SK-N-SH (cell line): ENCODE results near the gene ITSN1. TPM values are rescaled to one million over a fixed set of nuclear protein-coding genes. Genes with fewer than 3 reads are reported as not detected.

Source experiments
- CTCF ChIA-PET: fragments of 300-600, 350-600 bp; formaldehyde crosslinking; extraction: SDS; loops from one replicate; lab custom pipeline; 2021; lab: Yijun Ruan, JAX
- POLR2A ChIA-PET: fragments of 350-600 bp; sonication (Branson Sonifier 250); formaldehyde crosslinking; extraction: SDS; loops from one replicate; lab custom pipeline; 2020; ENCODE audit warnings: antibody characterized with exemption, inconsistent platforms; lab: Yijun Ruan, JAX
- DNase-seq: peaks from one replicate; pipeline ENCODE4 v3.0.0; 2012
- H2AFZ ChIP-seq: fragments of 200-600 bp; sonication (generic); 2 replicates; pipeline ENCODE4 v1.8.1; 2016; ENCODE audit warnings: antibody characterized with exemption, mild to moderate bottlenecking, low read depth
- H3F3A ChIP-seq: fragments of 200-600 bp; sonication (generic); replicated peaks from 2 replicates; pipeline ENCODE3; 2016; ENCODE audit warnings: antibody characterized with exemption, mild to moderate bottlenecking; ENCODE audit not compliant: insufficient read depth
- H3K27ac ChIP-seq, 2 experiments: fragments of 200-500 bp in 1 of 2; fragments of 200-600 bp in 1 of 2; sonication (Bioruptor generic) in 1 of 2; sonication (generic), shearing (Covaris generic) in 1 of 2; 2 replicates each; pipeline versions ENCODE4 v1.5.1 to v1.6.1; 2014 to 2016; ENCODE audit warnings: low read depth in 2 of 2, inconsistent platforms in 1 of 2, low read length in 1 of 2, mild to moderate bottlenecking in 1 of 2, mixed read lengths in 1 of 2
- H3K27me3 ChIP-seq: fragments of 200-600 bp; sonication (generic), shearing (Covaris generic); 2 replicates; pipeline ENCODE4 v1.6.1; 2016; ENCODE audit warnings: mixed run types; ENCODE audit not compliant: insufficient read depth
- H3K36me3 ChIP-seq, 2 experiments: fragments of 200-500 bp in 1 of 2; fragments of 200-600 bp in 1 of 2; sonication (Bioruptor generic) in 1 of 2; sonication (generic) in 1 of 2; replicated peaks in 1 of 2; 2 replicates each; pipeline versions ENCODE3 to v1.5.1; 2014 to 2016; ENCODE audit warnings: low read length in 1 of 2, mild to moderate bottlenecking in 1 of 2; ENCODE audit not compliant: insufficient read depth in 2 of 2, control insufficient read depth in 1 of 2
- H3K4me1 ChIP-seq, 2 experiments: fragments of 200-500 bp in 1 of 2; fragments of 200-600 bp in 1 of 2; sonication (Bioruptor generic) in 1 of 2; sonication (generic), shearing (Covaris generic) in 1 of 2; 2 replicates each; pipeline versions ENCODE4 v1.5.1 to v1.6.1; 2014 to 2016; ENCODE audit warnings: low read depth in 1 of 2, low read length in 1 of 2, mixed run types in 1 of 2; ENCODE audit not compliant: insufficient read depth in 2 of 2, control insufficient read depth in 1 of 2
- H3K4me2 ChIP-seq: fragments of 200-600 bp; sonication (generic), shearing (Covaris generic); 2 replicates; pipeline ENCODE4 v1.6.1; 2017; ENCODE audit warnings: mixed run types
- H3K4me3 ChIP-seq, 2 experiments: fragments of 200-500 bp in 1 of 2; fragments of 200-600 bp in 1 of 2; sonication (Bioruptor generic) in 1 of 2; sonication (generic), shearing (Covaris generic) in 1 of 2; 2 replicates each; pipeline versions ENCODE4 v1.5.1 to v1.8.1; 2014 to 2016; ENCODE audit warnings: low read depth in 2 of 2, inconsistent platforms in 1 of 2, low read length in 1 of 2, mild to moderate bottlenecking in 1 of 2, mixed read lengths in 1 of 2, moderate library complexity in 1 of 2
- H3K79me2 ChIP-seq: fragments of 200-600 bp; sonication (generic); 2 replicates; pipeline ENCODE4 v1.8.1; 2017; ENCODE audit warnings: mild to moderate bottlenecking; ENCODE audit not compliant: insufficient read depth
- H3K9ac ChIP-seq: fragments of 200-600 bp; sonication (generic); 2 replicates; pipeline ENCODE4 v1.6.1; 2017; ENCODE audit warnings: mixed run types
- H3K9me2 ChIP-seq: fragments of 200-600 bp; sonication (generic); 2 replicates; pipeline ENCODE4 v1.6.1; 2017; ENCODE audit warnings: mixed run types
- H3K9me3 ChIP-seq: fragments of 200-600 bp; sonication (generic); 2 replicates; pipeline ENCODE4 v1.6.1; 2017; ENCODE audit warnings: mixed run types, mild to moderate bottlenecking, moderate library complexity
- H4K20me1 ChIP-seq: fragments of 200-600 bp; sonication (generic); 2 replicates; pipeline ENCODE4 v1.6.1; 2017; ENCODE audit warnings: mild to moderate bottlenecking, mixed run types; ENCODE audit not compliant: insufficient read depth
- ELF1 ChIP-seq: IDR thresholded peaks from 2 replicates; pipeline ENCODE4 v1.4.0; 2012
- EZH2phosphoT487 ChIP-seq: fragments of 200-600 bp; sonication (generic); IDR thresholded peaks from 2 replicates; pipeline ENCODE4 v1.6.1; 2017; ENCODE audit warnings: low read depth, mixed run types, mild to moderate bottlenecking, antibody characterized with exemption, moderate library complexity, borderline replicate concordance
- FOSL2 ChIP-seq: IDR thresholded peaks from 2 replicates; pipeline ENCODE4 v1.4.0; 2012; ENCODE audit warnings: low read depth, mild to moderate bottlenecking, moderate library complexity, borderline replicate concordance
- FOXM1 ChIP-seq: IDR thresholded peaks from 2 replicates; pipeline ENCODE4 v1.4.0; 2012; ENCODE audit warnings: low read depth, mild to moderate bottlenecking
- GATA2 ChIP-seq: sonication (generic); formaldehyde crosslinking; IDR thresholded peaks from 2 replicates; pipeline ENCODE4 v1.5.0; 2020; ENCODE audit warnings: mild to moderate bottlenecking, missing genetic modification reagents
- IRF3 ChIP-seq: fragments of 150-350 bp; IDR thresholded peaks from 2 replicates; pipeline ENCODE4 v1.6.1; 2016; ENCODE audit warnings: mild to moderate bottlenecking, low read depth, low read length
- MEF2A ChIP-seq: IDR thresholded peaks from 2 replicates; pipeline ENCODE4 v1.4.0; 2012; ENCODE audit warnings: low read depth, borderline replicate concordance
- MXI1 ChIP-seq: IDR thresholded peaks from 2 replicates; pipeline ENCODE4 v1.6.1; 2012; ENCODE audit warnings: mild to moderate bottlenecking, low read depth, low read length, improper control_type of control experiment
- NFIC ChIP-seq: IDR thresholded peaks from 2 replicates; pipeline ENCODE4 v1.4.0; 2012; ENCODE audit warnings: borderline replicate concordance
- POLR2AphosphoS5 ChIP-seq: IDR thresholded peaks from 2 replicates; pipeline ENCODE4 v1.6.1; 2012; ENCODE audit warnings: low read depth, low read length
- RAD21 ChIP-seq: IDR thresholded peaks from 2 replicates; pipeline ENCODE4 v1.6.1; 2012; ENCODE audit warnings: mild to moderate bottlenecking, low read length
- RCOR1 ChIP-seq: fragments of 150-350 bp; IDR thresholded peaks from 2 replicates; pipeline ENCODE4 v1.6.1; 2017; ENCODE audit warnings: antibody characterized with exemption, low read length
- REST ChIP-seq: IDR thresholded peaks from 2 replicates; pipeline ENCODE4 v1.6.1; 2012; ENCODE audit warnings: mild to moderate bottlenecking, low read depth, low read length, moderate library complexity
- RFX5 ChIP-seq: IDR thresholded peaks from 2 replicates; pipeline ENCODE4 v1.6.1; 2012; ENCODE audit warnings: mild to moderate bottlenecking, improper control_type of control experiment, low read length
- RXRA ChIP-seq: IDR thresholded peaks from 2 replicates; pipeline ENCODE4 v1.4.0; 2012; ENCODE audit warnings: low read depth, mild to moderate bottlenecking, borderline replicate concordance
- SIN3A ChIP-seq: IDR thresholded peaks from 2 replicates; pipeline ENCODE4 v1.6.1; 2012; ENCODE audit warnings: low read depth, mild to moderate bottlenecking, low read length, moderate library complexity, borderline replicate concordance
- TAF1 ChIP-seq: IDR thresholded peaks from 2 replicates; pipeline ENCODE4 v1.6.1; 2012; ENCODE audit warnings: low read depth, mild to moderate bottlenecking, low read length, moderate library complexity, borderline replicate concordance
- TCF12 ChIP-seq: IDR thresholded peaks from 2 replicates; pipeline ENCODE4 v1.4.0; 2012
- TEAD4 ChIP-seq: IDR thresholded peaks from 2 replicates; pipeline ENCODE4 v1.4.0; 2012; ENCODE audit warnings: mild to moderate bottlenecking, borderline replicate concordance; ENCODE audit not compliant: insufficient read depth
- YY1 ChIP-seq: IDR thresholded peaks from 2 replicates; pipeline ENCODE4 v1.4.0; 2012; ENCODE audit warnings: low read depth, mild to moderate bottlenecking
- ZBTB33 ChIP-seq: IDR thresholded peaks from 2 replicates; pipeline ENCODE4 v1.4.0; 2012; ENCODE audit warnings: low read depth, borderline replicate concordance
- WGBS: methylation state at CpG from one replicate; pipeline ENCODE4 v1.1.6; 2017; ENCODE audit warnings: low lambda C conversion rate; 5-methylcytosine and 5-hydroxymethylcytosine counted together
- polyA plus RNA-seq, 3 experiments: library from polyadenylated mRNA; depleted of rRNA; stranded (reverse); fragments of >200 nt; gene quantifications; 2 replicates each; pipeline ENCODE4 v1.2.3, GENCODE V29; 2012

Gene ITSN1
- polyA plus RNA-seq, 1 of the 3 experiments (the other 2 are of a cell fraction): 27.8 TPM

- no peaks in the 10 kb centered on the region for H3K9me2 ChIP-seq
- H4K20me1 ChIP-seq: peaks cover 35% of the 10 kb centered on the region
- ChIA-PET CTCF (no interaction called here), POLR2A (interaction anchor here (1.0 kb wide), 1 partner anchor 36 kb away, joined by 3 read pairs; no protein-coding TSS in a partner anchor)
- H3K9me3 ChIP-seq: no peaks in the 10 kb centered on the region
- peaks cover 2 to 8% of the 10 kb centered on the region in 2 experiments; a peak in 2 of 4 replicates for H3K4me1 ChIP-seq
- no peak overlapping the region for H3K4me3 ChIP-seq
- H3K79me2 ChIP-seq: peaks cover 95% of the 10 kb centered on the region
- no peaks in the 10 kb centered on the region for H3K36me3 ChIP-seq
- TF ChIP-seq RAD21 (no peak), ZBTB33 (no peak)
- no peak overlapping the region for H2AFZ ChIP-seq
- no peak overlapping the region for H3K27ac ChIP-seq
- H3F3A ChIP-seq: peaks cover 9% of the 10 kb centered on the region
- H3K9ac ChIP-seq: no peak overlapping the region
- no peak overlapping the region for H3K4me2 ChIP-seq
- no peak for DNase-seq
- H3K27me3 ChIP-seq: no peaks in the 10 kb centered on the region
- 91% methylated on average over 3 of the region's 3 CpGs for WGBS
Measured at GRCh38 chr21:33698087-33698860, 56.0 kb downstream of the ITSN1 start.

GRCh38 chr21:33699277-33699676 lies 57.0 kb downstream of the ITSN1 start:
- Histone ChIP-seq H3K36me3 (no peaks in the 10 kb centered on the region), H3F3A (peaks cover 9% of the 10 kb centered on the region), H3K9me3 (no peaks in the 10 kb centered on the region), H3K4me3 (no peak overlapping the region), H3K4me1 (peaks cover 2 to 8% of the 10 kb centered on the region in 2 experiments; a peak in 2 of 4 replicates)
- TF ChIP-seq SIN3A (no peak), RXRA (no peak), TAF1 (no peak), TCF12 (no peak), MXI1 (no peak), MEF2A (no peak), FOXM1 (no peak), RFX5 (no peak), POLR2AphosphoS5 (no peak), ELF1 (no peak), RCOR1 (no peak), EZH2phosphoT487 (no peak), RAD21 (no peak), FOSL2 (no peak), GATA2 (CRISPR knock-in tag) (no peak), NFIC (no peak), TEAD4 (no peak), YY1 (no peak), REST (no peak), IRF3 (no peak)
- TF ChIP-seq, all 33 proteins: peak for 0
- Histone ChIP-seq H3K27ac (no peak overlapping the region), H4K20me1 (peaks cover 31% of the 10 kb centered on the region), H3K9ac (no peak overlapping the region), H3K4me2 (no peak overlapping the region), H3K27me3 (no peaks in the 10 kb centered on the region), H2AFZ (no peak overlapping the region), H3K79me2 (peaks cover 96% of the 10 kb centered on the region), H3K9me2 (no peaks in the 10 kb centered on the region)
- no peak for DNase-seq
- WGBS: 94% methylated on average over 2 of the region's 2 CpGs
- ChIA-PET POLR2A (no interaction called here), CTCF (interaction anchor here (1.0 kb wide), 1 partner anchor 14 kb away, joined by 3 read pairs; no protein-coding TSS in a partner anchor)
